WTC11 (cell line): ENCODE results near the gene ZNF74. TPM values are rescaled to one million over a fixed set of nuclear protein-coding genes. Genes with fewer than 3 reads are reported as not detected.

Experiments
- ATAC-seq: fragments of 200-7000 bp; cut with Tn5 transposase; 2 replicates; pipeline ENCODE4 v1.10.0; 2021; ENCODE audit warnings: mild to moderate bottlenecking, moderate library complexity
- CTCF ChIA-PET: fragments of 300-600 bp; sonication (Branson Sonifier 250); formaldehyde crosslinking; loops from one replicate; lab custom pipeline; 2021; ENCODE audit warnings: antibody characterized with exemption; lab: Charles Lee
- POLR2A ChIA-PET: fragments of 350-600 bp; sonication (Branson Sonifier 250); formaldehyde crosslinking; loops from one replicate; lab custom pipeline; 2021; ENCODE audit warnings: antibody characterized with exemption; lab: Charles Lee
- DNase-seq: peaks from one replicate; pipeline ENCODE4 v3.0.0; 2021; ENCODE audit warnings: low spot score
- H3K27ac Mint-ChIP-seq: 2 replicates; pipeline ENCODE4 v1.8.0; 2021; ENCODE audit warnings: mixed read lengths
- H3K27me3 Mint-ChIP-seq: 2 replicates; pipeline ENCODE4 v1.8.0; 2021; ENCODE audit warnings: low read depth, mild to moderate bottlenecking, moderate library complexity, mixed read lengths
- H3K36me3 Mint-ChIP-seq: 2 replicates; pipeline ENCODE4 v1.8.0; 2021; ENCODE audit warnings: mixed read lengths
- H3K4me1 Mint-ChIP-seq: 2 replicates; pipeline ENCODE4 v1.8.0; 2022; ENCODE audit warnings: mixed read lengths
- H3K4me3 Mint-ChIP-seq: 2 replicates; pipeline ENCODE4 v1.8.0; 2021; ENCODE audit warnings: mild to moderate bottlenecking, moderate library complexity, mixed read lengths
- H3K9me3 Mint-ChIP-seq: 2 replicates; pipeline ENCODE4 v1.8.0; 2021; ENCODE audit warnings: mixed read lengths
- ARID4B ChIP-seq: sonication (generic); formaldehyde crosslinking; IDR thresholded peaks from 2 replicates; pipeline ENCODE4 v1.8.0; 2023; ENCODE audit warnings: missing genetic modification reagents, mild to moderate bottlenecking, borderline replicate concordance
- ATF6 ChIP-seq: sonication (generic); formaldehyde crosslinking; IDR thresholded peaks from 2 replicates; pipeline ENCODE4 v1.8.1; 2023; ENCODE audit warnings: mild to moderate bottlenecking, missing genetic modification reagents
- GABPB1 ChIP-seq: sonication (generic); formaldehyde crosslinking; IDR thresholded peaks from 2 replicates; pipeline ENCODE4 v1.8.1; 2023; ENCODE audit warnings: mild to moderate bottlenecking, missing genetic modification reagents
- GTF2I ChIP-seq: fragments of 250-450 bp; sonication (Bioruptor Pico); conservative IDR thresholded peaks from 2 replicates; pipeline ENCODE4 v1.4.0; 2021; ENCODE audit warnings: mild to moderate bottlenecking
- MAX ChIP-seq: sonication (generic); formaldehyde crosslinking; IDR thresholded peaks from 2 replicates; pipeline ENCODE4 v1.8.0; 2022; ENCODE audit warnings: mild to moderate bottlenecking, missing genetic modification reagents
- NR2C2 ChIP-seq: sonication (generic); formaldehyde crosslinking; IDR thresholded peaks from 2 replicates; pipeline ENCODE4 v1.8.0; 2022; ENCODE audit warnings: mild to moderate bottlenecking, missing genetic modification reagents
- RELA ChIP-seq: sonication (generic); formaldehyde crosslinking; IDR thresholded peaks from 2 replicates; pipeline ENCODE4 v1.8.1; 2022; ENCODE audit warnings: missing genetic modification reagents, mild to moderate bottlenecking, borderline replicate concordance
- ZMAT4 ChIP-seq: fragments of 250-450 bp; sonication (Bioruptor Pico); IDR thresholded peaks from 2 replicates; pipeline ENCODE4 v1.9.0; 2021; ENCODE audit warnings: mild to moderate bottlenecking
- ZNF138 ChIP-seq: sonication (generic); formaldehyde crosslinking; conservative IDR thresholded peaks from 2 replicates; pipeline ENCODE4 v1.8.1; 2022; ENCODE audit warnings: mild to moderate bottlenecking, moderate library complexity, missing genetic modification reagents
- ZNF423 ChIP-seq: fragments of 250-450 bp; sonication (Bioruptor Pico); IDR thresholded peaks from 2 replicates; pipeline ENCODE4 v2.1.2; 2022; ENCODE audit warnings: mild to moderate bottlenecking, moderate library complexity
- total RNA-seq: library from RNA; stranded (reverse); gene quantifications from 3 replicates; pipeline ENCODE4 v1.2.3, GENCODE V29; 2021
- TF ChIP-seq, protein P1 (sequence below): fragments of 250-450 bp; sonication (Bioruptor Pico); IDR thresholded peaks from 2 replicates; pipeline ENCODE4 v1.8.0; 2021; ENCODE audit warnings: mild to moderate bottlenecking

Gene ZNF74
- total RNA-seq, 1 experiment from 2014 or later = 62.8 TPM

GRCh38 chr22:20444325-20444724, 50.4 kb downstream of the ZNF74 start (continued):
- TF ChIP-seq ZNF138 (CRISPR knock-in tag) = no peak
- TF ChIP-seq RELA = no peak
- TF ChIP-seq ZNF423 (CRISPR knock-in tag) = no peak
- TF ChIP-seq NR2C2 = no peak
- no peak for TF ChIP-seq MAX (CRISPR knock-in tag)
- TF ChIP-seq ZMAT4 = no peak
- no peak for TF ChIP-seq GTF2I (CRISPR knock-in tag)
- no peak for TF ChIP-seq GABPB1 (CRISPR knock-in tag)
- TF ChIP-seq, protein P1, sequence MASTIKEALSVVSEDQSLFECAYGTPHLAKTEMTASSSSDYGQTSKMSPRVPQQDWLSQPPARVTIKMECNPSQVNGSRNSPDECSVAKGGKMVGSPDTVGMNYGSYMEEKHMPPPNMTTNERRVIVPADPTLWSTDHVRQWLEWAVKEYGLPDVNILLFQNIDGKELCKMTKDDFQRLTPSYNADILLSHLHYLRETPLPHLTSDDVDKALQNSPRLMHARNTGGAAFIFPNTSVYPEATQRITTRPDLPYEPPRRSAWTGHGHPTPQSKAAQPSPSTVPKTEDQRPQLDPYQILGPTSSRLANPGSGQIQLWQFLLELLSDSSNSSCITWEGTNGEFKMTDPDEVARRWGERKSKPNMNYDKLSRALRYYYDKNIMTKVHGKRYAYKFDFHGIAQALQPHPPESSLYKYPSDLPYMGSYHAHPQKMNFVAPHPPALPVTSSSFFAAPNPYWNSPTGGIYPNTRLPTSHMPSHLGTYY (CRISPR knock-in tag) = no peak

DNA sequence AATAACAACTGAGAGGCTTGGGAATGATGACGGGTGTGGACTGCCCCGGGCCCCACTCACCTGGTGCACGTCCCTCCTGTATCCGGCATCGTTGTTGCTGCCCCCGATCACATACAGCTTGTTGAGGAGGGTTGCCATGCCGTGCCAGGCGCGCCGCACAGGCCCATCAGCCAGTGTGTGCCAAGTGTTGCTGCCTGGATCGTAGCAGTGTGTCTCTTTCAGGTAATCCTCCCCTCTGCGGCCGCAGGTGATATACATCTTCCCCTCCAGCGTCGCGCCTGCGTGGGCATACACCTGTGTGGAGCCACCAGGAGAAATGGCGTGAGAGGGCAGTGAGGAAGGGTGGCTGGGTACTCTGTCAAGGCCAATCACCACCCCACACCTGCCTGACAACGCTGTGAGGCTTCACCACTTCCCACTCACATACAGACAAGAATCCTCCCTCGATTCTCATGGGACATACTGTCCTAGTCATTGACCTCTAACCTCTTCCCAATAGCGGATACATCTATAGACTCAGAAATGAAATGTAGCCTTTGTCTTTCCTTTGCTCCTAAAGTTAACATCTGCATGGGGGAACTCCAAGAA, 52.5 kb downstream of the ZNF74 start:
- H3K4me3 Mint-ChIP-seq = no peak overlapping the region

More for the DNA sequence above, 52.5 kb downstream of the ZNF74 start:
- POLR2A ChIA-PET = no interaction called here
- no peak for DNase-seq
- Mint-ChIP-seq H3K9me3 (no peaks in the 10 kb centered on the region), H3K27ac (no peak overlapping the region), H3K36me3 (no peaks in the 10 kb centered on the region), H3K4me1 (no peaks in the 10 kb centered on the region), H3K27me3 (no peaks in the 10 kb centered on the region; the same call in 1 of the 2 replicates)
- no peak for ATAC-seq
- TF ChIP-seq ATF6 (CRISPR knock-in tag) (no peak), ARID4B (CRISPR knock-in tag) (no peak), NR2C2 (no peak)
- CTCF ChIA-PET = interaction anchor here (0.7 kb wide), 1 partner anchor 10 kb away, joined by 3 read pairs; no protein-coding TSS in a partner anchor
